Loucy (cell line): ENCODE results near the gene UNK.

Source experiments
- CTCF ChIP-seq: fragments of 200-600 bp; sonication (generic); conservative IDR thresholded peaks from 2 replicates; pipeline ENCODE4 v1.5.1; 2014; ENCODE audit warnings: mild to moderate bottlenecking, antibody characterized with exemption, low read length
- EZH2phosphoT487 ChIP-seq: fragments of 200-600 bp; IDR thresholded peaks from 2 replicates; pipeline ENCODE4 v1.6.1; 2018; ENCODE audit warnings: antibody characterized with exemption, mild to moderate bottlenecking, moderate library complexity, borderline replicate concordance

GRCh38 chr17:75778861-75779249 is 5.8 kb upstream of the UNK start:
- TF ChIP-seq EZH2phosphoT487, result no peak
- peak; percentile 60 for TF ChIP-seq CTCF
